ENCODE measurements around the gene SLC34A3.
"Not testable (repeated sequence)": the region's sequence is repeated elsewhere in the genome, so short reads cannot be mapped to it uniquely, and the experiment has no call there.

SLC34A3 gene

GRCh38 chr9:137237759-137238726 is 7.3 kb downstream of the SLC34A3 start:
- peaks cover 17% of the 10 kb centered on the region for H3K36me3 Mint-ChIP-seq (ENCODE audit: low read depth)
- no peak overlapping the region for H3K27ac Mint-ChIP-seq
- no peaks in the 10 kb centered on the region for H3K27me3 Mint-ChIP-seq
- H3K4me3 Mint-ChIP-seq = no peak overlapping the region
- peaks cover 32% of the 10 kb centered on the region for H3K4me1 Mint-ChIP-seq (ENCODE audit: low read depth)
- H3K9me3 Mint-ChIP-seq = no peaks in the 10 kb centered on the region

DNA sequence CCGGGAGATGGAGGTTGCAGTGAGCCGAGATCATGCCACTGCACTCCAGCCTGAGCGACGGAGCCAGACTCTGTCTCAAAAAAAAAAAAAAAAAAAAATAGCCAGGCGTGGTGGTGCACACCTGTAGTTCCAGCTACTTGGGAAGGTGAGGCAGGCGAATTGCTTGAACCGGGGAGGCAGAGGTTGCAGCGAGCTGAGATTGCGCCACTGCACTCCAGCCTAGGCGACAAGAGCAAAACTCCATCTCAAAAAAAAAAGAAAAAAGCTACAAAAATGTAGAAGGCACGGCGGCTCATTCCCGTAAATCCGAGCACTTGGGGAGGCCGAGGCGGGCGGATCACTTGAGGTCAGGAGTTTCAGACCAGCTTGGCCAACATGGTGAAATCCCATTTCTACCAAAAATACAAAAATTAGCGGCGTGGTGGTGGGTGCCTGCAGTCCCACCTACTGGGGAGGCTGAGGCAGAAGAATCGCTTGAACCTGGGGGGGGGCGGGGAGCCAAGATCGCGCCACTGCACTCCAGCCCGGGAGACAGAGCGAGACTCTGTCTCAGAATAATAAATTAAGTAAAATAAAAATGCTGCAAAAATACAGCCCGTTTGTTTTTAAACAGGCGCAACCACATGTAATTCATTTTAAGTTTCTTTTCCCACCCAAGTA is 9.0 kb downstream of the SLC34A3 start:
- not testable (repeated sequence) for H3K27me3 Mint-ChIP-seq, H3K9me3 Mint-ChIP-seq
- H3K36me3 Mint-ChIP-seq (ENCODE audit: low read depth) = peaks cover 27% of the 10 kb centered on the region
- H3K27ac Mint-ChIP-seq = peak overlapping the region; percentile 61
- peaks cover 36% of the 10 kb centered on the region for H3K4me1 Mint-ChIP-seq (ENCODE audit: low read depth)
- peak overlapping the region; percentile 82 for H3K4me3 Mint-ChIP-seq

DNA sequence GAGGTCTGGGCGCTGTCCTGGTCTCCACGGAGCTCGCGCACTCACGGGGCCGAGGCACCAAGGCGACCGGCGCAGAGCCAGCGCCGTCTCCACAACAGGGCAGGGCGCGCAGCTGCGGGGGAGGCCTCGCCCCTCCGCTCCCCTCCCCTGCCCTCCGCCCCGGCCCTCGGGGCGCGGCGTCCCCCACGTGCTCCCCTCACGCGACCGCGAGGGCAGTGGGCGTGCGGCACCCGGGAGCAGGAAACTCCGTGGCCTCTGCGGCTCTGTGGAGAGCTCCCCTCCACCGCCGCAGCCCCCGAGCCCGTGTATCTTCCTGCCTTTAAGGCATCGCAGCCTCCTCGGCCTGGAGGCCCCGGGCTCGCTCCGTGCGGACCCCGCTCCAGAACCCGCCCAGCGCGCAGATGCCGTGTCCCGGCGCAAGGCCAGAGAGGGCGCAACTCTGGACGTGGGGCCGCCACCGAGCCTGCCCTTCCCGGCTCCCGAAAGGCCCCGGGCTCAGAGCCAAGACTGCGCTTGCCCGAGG is 9.7 kb downstream of the SLC34A3 start:
- Mint-ChIP-seq H3K27ac (peak overlapping the region; percentile 61), H3K4me1 (ENCODE audit: low read depth) (peaks cover 36% of the 10 kb centered on the region), H3K36me3 (ENCODE audit: low read depth) (peaks cover 27% of the 10 kb centered on the region), H3K27me3 (no peaks in the 10 kb centered on the region), H3K4me3 (peak overlapping the region; percentile 82), H3K9me3 (no peaks in the 10 kb centered on the region)

DNA sequence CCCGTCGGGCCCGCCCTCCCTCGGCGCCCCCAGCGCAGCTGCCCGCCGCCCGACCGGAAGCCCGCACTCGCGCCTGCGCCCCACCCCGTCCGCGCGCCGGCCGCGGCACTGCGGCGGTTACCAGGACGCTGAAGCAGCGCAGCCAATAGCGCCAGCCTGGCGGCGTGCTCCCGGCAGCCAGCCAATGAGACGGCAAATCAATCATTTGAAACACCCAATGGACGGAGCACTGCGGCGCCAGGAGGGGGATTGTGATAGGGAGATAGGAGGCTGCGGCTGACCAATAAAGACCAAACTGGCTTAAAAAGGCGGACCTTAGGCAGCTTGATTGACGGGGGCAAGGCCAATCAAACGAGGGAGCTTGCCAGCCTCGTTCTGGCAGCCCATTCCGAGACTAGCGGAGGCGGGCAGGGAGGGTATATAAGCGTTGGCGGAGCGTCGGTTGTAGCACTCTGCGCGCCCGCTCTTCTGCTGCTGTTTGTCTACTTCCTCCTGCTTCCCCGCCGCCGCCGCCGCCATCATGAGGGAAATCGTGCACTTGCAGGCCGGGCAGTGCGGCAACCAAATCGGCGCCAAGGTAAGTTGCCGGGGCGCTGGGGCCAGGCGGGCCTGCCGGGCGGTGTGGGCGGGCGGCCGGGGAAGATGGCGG is 10.3 kb downstream of the SLC34A3 start, which contains the start of gene TUBB4B:
TUBB4B (plus strand) TSS at position 447 of the 649 bp plus-strand sequence; CDS start at position 521, 74 bp downstream.
- peaks cover 27% of the 10 kb centered on the region for H3K36me3 Mint-ChIP-seq (ENCODE audit: low read depth)
- H3K9me3 Mint-ChIP-seq = no peaks in the 10 kb centered on the region
- peaks cover 36% of the 10 kb centered on the region for H3K4me1 Mint-ChIP-seq (ENCODE audit: low read depth)
- peak within 1 kb of the TSS; percentile 96 for H3K27ac Mint-ChIP-seq
- H3K27me3 Mint-ChIP-seq = no peaks in the 10 kb centered on the region
- H3K4me3 Mint-ChIP-seq = peak within 1 kb of the TSS; percentile 89

GRCh38 chr9:137241490-137242268 is 11.0 kb downstream of the SLC34A3 start:
- no peaks in the 10 kb centered on the region for H3K9me3 Mint-ChIP-seq
- H3K27ac Mint-ChIP-seq = peak overlapping the region; percentile 61
- H3K27me3 Mint-ChIP-seq = no peaks in the 10 kb centered on the region
- H3K4me1 Mint-ChIP-seq (ENCODE audit: low read depth) = peaks cover 36% of the 10 kb centered on the region
- H3K4me3 Mint-ChIP-seq = peak overlapping the region; percentile 89
- peaks cover 27% of the 10 kb centered on the region for H3K36me3 Mint-ChIP-seq (ENCODE audit: low read depth)

DNA sequence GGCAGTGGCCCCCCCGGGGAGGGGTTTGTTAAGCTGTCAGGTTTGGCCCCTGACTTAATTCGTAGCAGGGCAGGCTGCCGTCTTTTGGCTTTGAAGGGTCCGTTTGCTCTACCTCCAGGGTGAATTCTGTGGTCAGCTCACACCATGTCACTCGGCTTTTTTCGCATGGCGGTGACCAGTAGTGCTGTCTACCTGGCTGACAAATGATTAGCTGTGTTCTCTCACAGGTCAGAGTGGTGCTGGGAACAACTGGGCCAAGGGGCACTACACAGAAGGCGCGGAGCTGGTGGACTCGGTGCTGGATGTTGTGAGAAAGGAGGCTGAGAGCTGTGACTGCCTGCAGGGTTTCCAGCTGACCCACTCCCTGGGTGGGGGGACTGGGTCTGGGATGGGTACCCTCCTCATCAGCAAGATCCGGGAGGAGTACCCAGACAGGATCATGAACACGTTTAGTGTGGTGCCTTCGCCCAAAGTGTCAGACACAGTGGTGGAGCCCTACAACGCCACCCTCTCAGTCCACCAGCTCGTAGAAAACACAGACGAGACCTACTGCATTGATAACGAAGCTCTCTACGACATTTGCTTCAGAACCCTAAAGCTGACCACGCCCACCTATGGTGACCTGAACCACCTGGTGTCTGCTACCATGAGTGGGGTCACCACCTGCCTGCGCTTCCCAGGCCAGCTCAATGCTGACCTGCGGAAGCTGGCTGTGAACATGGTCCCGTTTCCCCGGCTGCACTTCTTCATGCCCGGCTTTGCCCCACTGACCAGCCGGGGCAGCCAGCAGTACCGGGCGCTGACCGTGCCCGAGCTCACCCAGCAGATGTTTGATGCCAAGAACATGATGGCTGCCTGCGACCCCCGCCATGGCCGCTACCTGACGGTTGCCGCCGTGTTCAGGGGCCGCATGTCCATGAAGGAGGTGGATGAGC is 11.8 kb downstream of the SLC34A3 start:
- Mint-ChIP-seq H3K4me3 (peak overlapping the region; percentile 85), H3K27ac (peak overlapping the region; percentile 61), H3K4me1 (ENCODE audit: low read depth) (peaks cover 33% of the 10 kb centered on the region), H3K9me3 (no peaks in the 10 kb centered on the region), H3K27me3 (no peaks in the 10 kb centered on the region), H3K36me3 (ENCODE audit: low read depth) (peaks cover 27% of the 10 kb centered on the region)

DNA sequence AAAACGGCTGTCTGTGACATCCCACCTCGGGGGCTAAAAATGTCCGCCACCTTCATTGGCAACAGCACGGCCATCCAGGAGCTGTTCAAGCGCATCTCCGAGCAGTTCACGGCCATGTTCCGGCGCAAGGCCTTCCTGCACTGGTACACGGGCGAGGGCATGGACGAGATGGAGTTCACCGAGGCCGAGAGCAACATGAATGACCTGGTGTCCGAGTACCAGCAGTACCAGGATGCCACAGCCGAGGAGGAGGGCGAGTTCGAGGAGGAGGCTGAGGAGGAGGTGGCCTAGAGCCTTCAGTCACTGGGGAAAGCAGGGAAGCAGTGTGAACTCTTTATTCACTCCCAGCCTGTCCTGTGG is 12.5 kb downstream of the SLC34A3 start:
- not testable (repeated sequence) for H3K27me3 Mint-ChIP-seq, H3K9me3 Mint-ChIP-seq
- H3K36me3 Mint-ChIP-seq (ENCODE audit: low read depth) = peaks cover 27% of the 10 kb centered on the region
- peak overlapping the region; percentile 55 for H3K27ac Mint-ChIP-seq
- H3K4me3 Mint-ChIP-seq = peak overlapping the region; percentile 85
- H3K4me1 Mint-ChIP-seq (ENCODE audit: low read depth) = peaks cover 29% of the 10 kb centered on the region

GRCh38 chr9:137243626-137244485 is 13.2 kb downstream of the SLC34A3 start:
- H3K27ac Mint-ChIP-seq = peak overlapping the region; percentile 55
- no peaks in the 10 kb centered on the region for H3K27me3 Mint-ChIP-seq
- H3K36me3 Mint-ChIP-seq (ENCODE audit: low read depth) = peaks cover 27% of the 10 kb centered on the region
- peak overlapping the region; percentile 85 for H3K4me3 Mint-ChIP-seq
- H3K9me3 Mint-ChIP-seq = no peaks in the 10 kb centered on the region
- H3K4me1 Mint-ChIP-seq (ENCODE audit: low read depth) = peaks cover 24% of the 10 kb centered on the region

DNA sequence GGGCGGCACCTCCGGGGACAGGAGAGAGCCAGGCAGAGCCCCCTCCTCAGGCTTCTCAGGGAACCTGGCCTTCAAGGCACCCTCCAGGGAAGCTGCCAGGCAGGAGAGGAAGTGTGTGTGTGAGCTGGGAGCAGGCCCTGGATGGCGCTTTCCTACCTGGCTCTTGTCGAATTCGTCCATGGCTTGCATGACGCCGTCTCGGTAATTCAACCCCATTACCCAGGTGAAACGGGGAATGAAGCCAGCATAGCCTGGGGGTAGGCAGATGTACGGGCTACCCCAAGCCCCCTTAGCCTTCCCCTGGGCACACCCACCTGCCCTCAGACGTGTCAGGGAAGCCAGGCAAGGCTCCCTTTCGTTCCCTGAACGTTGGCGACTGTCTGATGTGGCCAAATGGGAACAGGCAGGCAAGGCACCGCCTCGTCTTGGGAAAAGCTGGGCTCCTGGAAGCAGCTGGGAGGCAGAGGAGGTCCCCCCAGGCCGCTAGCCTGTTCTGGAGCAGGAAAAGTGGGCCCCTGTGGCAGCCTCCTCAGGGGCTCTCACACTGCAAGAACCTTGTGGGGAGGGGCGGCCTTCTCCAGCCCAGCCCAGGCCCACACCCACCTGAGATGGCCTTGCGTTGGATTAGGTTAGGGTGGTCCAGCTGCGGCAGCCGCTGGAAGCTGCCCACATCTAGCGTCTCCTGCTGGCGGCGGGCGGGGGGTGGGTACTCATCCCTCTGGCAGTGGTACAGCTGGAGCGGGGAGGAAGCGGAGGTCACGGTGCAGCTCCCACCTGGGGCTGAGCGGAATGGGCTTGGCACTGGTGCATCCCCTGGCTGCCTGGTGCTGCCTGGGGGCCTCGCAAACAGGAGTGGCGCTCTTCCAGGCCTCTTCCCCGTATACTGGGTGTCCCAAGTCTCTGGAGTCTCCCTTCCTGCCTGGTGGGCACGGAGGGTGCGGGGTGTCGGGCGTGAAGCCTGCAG is 14.1 kb downstream of the SLC34A3 start:
- no peak overlapping the region for H3K4me3 Mint-ChIP-seq
- peaks cover 27% of the 10 kb centered on the region for H3K36me3 Mint-ChIP-seq (ENCODE audit: low read depth)
- H3K27me3 Mint-ChIP-seq = no peaks in the 10 kb centered on the region
- H3K27ac Mint-ChIP-seq = no peak overlapping the region
- H3K9me3 Mint-ChIP-seq = no peaks in the 10 kb centered on the region
- H3K4me1 Mint-ChIP-seq (ENCODE audit: low read depth) = peaks cover 17% of the 10 kb centered on the region

DNA sequence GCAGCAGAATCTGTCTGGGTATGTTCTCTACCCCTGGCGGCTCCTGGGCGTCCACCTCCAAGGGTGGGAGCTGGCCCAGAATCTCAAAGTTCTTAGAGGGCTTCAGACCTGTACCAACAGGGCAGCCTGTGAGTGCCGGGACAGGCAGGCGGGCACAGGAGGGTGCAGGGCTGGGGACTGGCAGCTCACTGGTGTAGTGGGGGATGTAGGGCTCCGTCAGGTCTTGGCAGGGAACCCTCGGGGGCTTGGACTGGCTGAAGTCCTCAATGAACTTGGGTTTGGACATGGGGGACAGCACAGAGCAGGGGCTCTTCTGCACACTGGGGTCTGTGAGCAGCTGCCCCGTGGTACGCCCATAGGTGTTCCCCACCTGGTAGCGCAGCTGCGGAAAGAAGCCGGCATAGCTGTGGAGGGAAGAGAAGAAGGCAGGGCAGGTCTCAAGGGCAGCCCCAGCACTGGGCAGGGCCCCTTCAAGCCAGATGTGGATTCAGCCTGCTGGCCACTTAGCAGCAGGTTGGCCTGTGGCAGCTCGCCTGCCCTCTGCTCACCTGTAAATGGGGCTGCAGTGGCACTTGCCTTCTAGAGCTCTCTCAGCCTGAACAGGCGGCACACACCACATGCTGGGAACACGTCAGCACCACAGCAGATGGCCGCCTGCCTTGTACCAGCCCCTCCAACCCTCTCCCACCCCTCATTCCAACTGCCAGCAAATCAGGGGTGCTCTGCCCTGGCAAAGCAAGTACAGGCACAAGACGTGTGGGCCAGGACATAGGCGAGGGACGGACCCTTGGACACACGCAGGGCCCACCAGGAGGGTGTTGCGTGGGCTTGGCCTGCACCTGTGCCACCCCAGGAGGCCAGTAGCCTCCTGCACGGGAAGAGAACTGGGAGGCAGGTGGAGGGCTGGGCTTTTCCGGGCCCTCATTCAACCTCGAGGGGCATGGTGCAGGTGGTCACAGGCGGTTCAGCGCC is 15.0 kb downstream of the SLC34A3 start:
- no peaks in the 10 kb centered on the region for H3K9me3 Mint-ChIP-seq
- peaks cover 15% of the 10 kb centered on the region for H3K4me1 Mint-ChIP-seq (ENCODE audit: low read depth)
- peaks cover 27% of the 10 kb centered on the region for H3K36me3 Mint-ChIP-seq (ENCODE audit: low read depth)
- H3K27me3 Mint-ChIP-seq = no peaks in the 10 kb centered on the region
- no peak overlapping the region for H3K4me3 Mint-ChIP-seq
- H3K27ac Mint-ChIP-seq = no peak overlapping the region

Measured in stimulated activated naive CD8-positive, alpha-beta T cell treated with anti-CD3 and anti-CD28 coated beads, Interleukin-15, Interleukin-2, amounts not matched to agents 100 ng/mL and 50 ng/mL, for 24 hours (primary cell).